Measurements from ENCODE around the gene WIZ.
"Not testable (repeated sequence)": the region's sequence is repeated elsewhere in the genome, so short reads cannot be mapped to it uniquely, and the experiment has no call there.

WIZ gene

GRCh38 chr19:15404780-15405211, 45.0 kb downstream of the WIZ start:
- DNase-seq (ENCODE audit: low read depth in 3 of 3, low spot score in 1 of 3), result no peak

GRCh38 chr19:15404097-15404779, 45.5 kb downstream of the WIZ start:
- no peak for DNase-seq (ENCODE audit: low read depth in 3 of 3, low spot score in 1 of 3)

GRCh38 chr19:15403151-15403531, 46.6 kb downstream of the WIZ start:
- no peak for DNase-seq (ENCODE audit: low read depth in 3 of 3, low spot score in 1 of 3)

- no peak for DNase-seq (ENCODE audit: low read depth in 3 of 3, low spot score in 1 of 3)
Observed at GRCh38 chr19:15402411-15403150, 47.2 kb downstream of the WIZ start.

GRCh38 chr19:15401397-15401710, 48.4 kb downstream of the WIZ start:
- DNase-seq (ENCODE audit: low read depth in 3 of 3, low spot score in 1 of 3), result no peak

GRCh38 chr19:15400521-15401396, 49.0 kb downstream of the WIZ start:
- no peak for DNase-seq (ENCODE audit: low read depth in 3 of 3, low spot score in 1 of 3)

- DNase-seq (ENCODE audit: low read depth in 3 of 3, low spot score in 1 of 3), result no peak
Observed at GRCh38 chr19:15399635-15400034, 50.1 kb downstream of the WIZ start.

- no peak for DNase-seq (ENCODE audit: low read depth in 3 of 3, low spot score in 1 of 3)
Observed at GRCh38 chr19:15399234-15399515, 50.6 kb downstream of the WIZ start.

- DNase-seq (ENCODE audit: low read depth in 3 of 3, low spot score in 1 of 3), result no peak
Observed at GRCh38 chr19:15398501-15399233, 51.1 kb downstream of the WIZ start.

- no peak for DNase-seq (ENCODE audit: low read depth in 3 of 3, low spot score in 1 of 3)
Observed at GRCh38 chr19:15397782-15398181, 52.0 kb downstream of the WIZ start.

GRCh38 chr19:15397236-15397635, 52.5 kb downstream of the WIZ start:
- no peak for DNase-seq (ENCODE audit: low read depth in 3 of 3, low spot score in 1 of 3)

- no peak for DNase-seq (ENCODE audit: low read depth in 3 of 3, low spot score in 1 of 3)
Observed at GRCh38 chr19:15396436-15396835, 53.3 kb downstream of the WIZ start.

GRCh38 chr19:15395251-15395650, 54.5 kb downstream of the WIZ start:
- not testable (repeated sequence) for DNase-seq (ENCODE audit: low read depth in 3 of 3, low spot score in 1 of 3)

- DNase-seq (ENCODE audit: low read depth in 3 of 3, low spot score in 1 of 3), result no peak
Observed at GRCh38 chr19:15394426-15394825, 55.3 kb downstream of the WIZ start.

- no peak for DNase-seq (ENCODE audit: low read depth in 3 of 3, low spot score in 1 of 3)
Observed at GRCh38 chr19:15393963-15394362, 55.8 kb downstream of the WIZ start.

GRCh38 chr19:15390814-15391213, 58.9 kb downstream of the WIZ start:
- no peak for DNase-seq (ENCODE audit: low read depth in 3 of 3, low spot score in 1 of 3)

GRCh38 chr19:15381864-15382263, 67.9 kb downstream of the WIZ start:
- DNase-seq (ENCODE audit: low read depth in 3 of 3, low spot score in 1 of 3), result no peak

- DNase-seq (ENCODE audit: low read depth in 3 of 3, low spot score in 1 of 3), result no peak
Observed at GRCh38 chr19:15381429-15381828, 68.3 kb downstream of the WIZ start.

- DNase-seq (ENCODE audit: low read depth in 3 of 3, low spot score in 1 of 3), result no peak
Observed at GRCh38 chr19:15379999-15380647, 69.6 kb downstream of the WIZ start.

GRCh38 chr19:15379083-15379998, 70.4 kb downstream of the WIZ start, which contains the start of gene AKAP8:
AKAP8 (minus strand) TSS chr19:15379787; CDS start chr19:15379731, 56 bp downstream.
- peak; percentile 96 to 98 (median 98) for DNase-seq (ENCODE audit: low read depth in 3 of 3, low spot score in 1 of 3)
